LHCN-M2 (cell line): ENCODE results near the gene SMAD7. TPM values are rescaled to one million over a fixed set of nuclear protein-coding genes. Genes with fewer than 3 reads are reported as not detected.

ENCODE experiments used
- DNase-seq: peaks from one replicate; pipeline ENCODE4 v3.0.0-alpha.2; 2012; ENCODE audit warnings: low read depth
- total RNA-seq: library from RNA; depleted of rRNA; stranded (reverse); fragments of >200 nt; gene quantifications from 2 replicates; pipeline ENCODE4 v1.2.3, GENCODE V29; 2014

Gene SMAD7
- total RNA-seq, 1 experiment from 2014 or later = 7.6 TPM

DNA sequence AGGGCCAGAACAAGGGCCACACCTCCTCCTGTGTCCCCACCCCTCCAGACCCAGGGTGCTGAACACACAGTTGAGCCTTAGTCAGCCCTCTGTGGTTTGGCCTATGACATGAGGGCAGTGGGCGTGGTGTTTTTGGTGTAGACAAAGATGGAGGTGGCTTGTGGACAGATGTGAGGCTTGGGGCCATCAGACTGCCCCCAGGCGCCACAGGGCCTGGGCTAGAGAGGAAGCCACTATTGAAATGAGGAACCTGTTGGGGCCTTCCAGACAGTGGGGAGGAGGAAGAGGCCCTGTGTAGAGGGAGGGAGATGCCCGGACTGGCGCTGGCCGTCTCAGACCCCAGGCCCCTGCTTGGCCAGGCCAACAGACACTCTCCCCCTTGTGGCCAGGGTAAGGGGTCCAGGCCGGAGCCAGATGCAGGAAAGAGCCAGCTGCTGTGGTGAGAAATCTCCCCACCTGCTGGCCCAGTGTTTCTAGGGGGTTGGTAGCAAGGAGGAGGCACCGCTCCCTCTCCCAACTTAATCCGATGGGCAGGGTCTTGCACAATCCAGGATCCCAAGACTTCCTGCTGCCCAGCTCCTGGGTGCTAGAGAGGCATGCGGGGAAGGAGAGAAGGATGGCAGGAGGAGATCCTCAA, 53.8 kb downstream of the SMAD7 start:
- peak; percentile 81 for DNase-seq

DNA sequence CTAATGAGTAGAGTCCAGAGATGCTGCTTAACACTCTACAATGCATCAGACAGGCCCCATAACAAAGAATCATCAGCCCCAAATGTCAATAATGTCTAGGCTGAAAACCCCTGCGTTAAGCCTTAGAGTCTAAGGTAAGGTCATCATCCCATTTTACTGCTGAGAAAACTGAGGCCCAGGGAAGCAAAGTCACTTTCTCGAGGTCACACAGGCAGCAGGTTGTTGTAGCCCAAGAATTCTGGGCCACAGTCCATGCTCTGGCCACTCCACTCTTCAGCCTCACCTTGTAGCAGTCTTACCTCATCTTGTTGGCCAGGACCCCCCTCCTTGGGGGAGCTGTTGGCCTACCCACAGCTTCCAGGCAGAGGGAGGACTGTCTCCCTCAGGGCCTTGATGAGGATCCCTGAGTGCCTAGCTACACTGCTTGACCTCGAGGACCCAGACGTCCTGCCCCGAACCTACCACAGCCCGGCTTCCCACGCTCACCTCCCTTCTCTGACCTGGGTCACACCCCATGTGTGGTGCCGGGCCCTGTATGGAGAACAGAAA, 54.4 kb downstream of the SMAD7 start:
- no peak for DNase-seq

- DNase-seq = no peak
These were observed 55.9 kb downstream of the SMAD7 start for GRCh38 chr18:48894799-48895346.

GRCh38 chr18:48893608-48894600, 56.9 kb downstream of the SMAD7 start:
- no peak for DNase-seq

DNA sequence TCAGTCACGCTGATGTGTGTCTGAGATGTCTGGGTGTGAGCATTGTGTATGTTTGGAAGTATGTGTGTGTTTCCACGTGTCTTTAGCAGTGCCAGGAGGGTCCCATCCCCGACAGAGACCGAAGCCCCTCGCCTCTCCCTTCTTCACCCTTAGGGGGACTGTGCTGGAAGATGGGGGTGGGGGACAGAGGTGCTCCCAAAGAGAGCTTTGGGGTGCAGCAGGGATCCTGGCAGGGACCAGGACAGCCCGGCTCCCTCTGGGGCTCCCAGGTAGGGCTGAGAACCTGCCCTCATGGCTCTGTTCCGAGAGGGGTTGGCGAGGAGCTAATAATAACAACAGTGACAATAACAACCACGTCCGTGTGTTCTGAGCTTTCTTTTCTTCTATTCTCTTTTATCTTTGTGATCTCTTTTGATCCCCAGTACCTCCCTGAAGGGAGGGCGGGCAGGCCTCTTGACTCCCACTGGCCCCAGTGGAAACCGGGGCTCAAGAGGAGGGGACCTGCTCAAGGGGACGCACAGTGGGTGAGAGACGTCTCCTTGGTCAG, 57.6 kb downstream of the SMAD7 start:
- DNase-seq = no peak

- DNase-seq = no peak
These were observed 58.5 kb downstream of the SMAD7 start for GRCh38 chr18:48892146-48892855.

GRCh38 chr18:48891721-48892120, 59.0 kb downstream of the SMAD7 start:
- no peak for DNase-seq

DNA sequence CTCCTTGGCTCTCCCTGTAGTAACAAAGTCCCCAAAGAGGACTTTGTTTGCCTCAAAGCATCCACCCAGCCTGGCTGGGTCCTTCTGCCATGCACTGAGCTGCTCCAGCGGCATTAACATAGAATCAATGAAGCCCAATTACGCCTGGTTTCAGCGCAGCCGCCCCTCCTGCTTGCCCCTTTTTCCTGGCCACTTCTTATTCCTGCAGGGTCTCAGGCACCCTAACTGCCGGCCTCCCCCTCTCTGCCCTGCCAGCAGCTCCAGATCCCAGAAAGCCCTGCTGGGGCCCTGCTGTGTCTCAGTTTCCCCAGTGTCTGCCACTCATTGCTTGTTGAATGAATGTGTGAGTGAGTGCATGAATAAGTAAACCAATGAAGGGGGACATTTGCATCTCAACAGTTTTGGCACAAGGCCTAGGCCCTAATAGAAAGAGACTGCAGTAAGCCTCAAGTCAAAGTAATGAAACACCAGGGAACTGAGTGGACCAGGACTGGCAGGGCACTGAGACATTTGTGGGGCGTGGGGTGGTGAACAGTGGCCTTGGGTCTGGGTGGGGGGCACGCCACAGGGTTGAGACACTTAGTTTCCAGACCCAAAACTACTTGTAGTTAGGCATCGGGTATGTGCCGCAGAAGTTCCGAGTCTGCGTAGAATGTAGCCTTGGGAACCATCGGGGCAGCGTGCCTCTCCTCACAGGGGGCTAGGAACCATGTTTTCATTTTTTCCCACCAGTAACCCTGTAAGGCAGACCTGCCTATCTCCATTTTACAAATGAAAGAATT, 60.6 kb downstream of the SMAD7 start:
- no peak for DNase-seq

DNA sequence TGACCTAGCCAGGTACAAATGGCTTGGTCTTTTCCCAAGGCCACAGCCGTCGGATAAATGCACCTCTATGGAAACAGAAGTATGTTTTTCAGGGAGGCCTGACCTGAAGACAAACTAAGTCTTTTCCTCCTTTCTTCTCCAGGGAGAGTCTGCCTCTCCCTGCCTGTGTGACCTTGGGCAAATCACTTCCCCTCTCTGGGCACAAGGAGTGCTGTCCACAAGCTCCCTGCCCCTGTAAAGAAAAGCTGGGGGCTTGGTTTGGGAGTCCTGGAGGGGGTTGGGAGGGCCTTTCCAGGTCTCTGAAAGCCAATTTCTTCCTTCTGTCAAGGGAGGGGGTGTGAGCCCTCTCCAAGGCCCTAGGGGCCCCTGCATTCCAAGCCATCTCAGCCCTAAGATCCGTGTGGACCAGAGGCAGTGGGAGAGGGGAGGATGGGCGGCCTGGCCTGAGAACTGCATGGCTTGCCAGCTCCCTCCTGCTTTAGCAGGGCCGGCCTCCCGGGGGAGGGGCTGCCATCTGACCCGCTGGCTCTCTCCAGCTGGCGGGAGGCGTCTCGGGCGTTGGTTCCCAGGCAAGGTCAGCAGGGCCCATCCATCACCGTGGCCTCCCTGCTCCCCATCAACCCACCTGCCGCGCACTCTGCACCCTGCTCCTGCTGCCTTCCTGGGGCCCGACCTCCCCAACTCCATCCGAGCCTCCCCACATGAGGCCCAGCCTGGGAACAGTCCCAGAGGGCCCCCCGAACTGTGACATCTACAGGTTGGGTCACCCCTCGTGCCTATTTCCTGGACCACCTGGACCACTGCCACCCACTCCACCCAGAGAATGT, 61.4 kb downstream of the SMAD7 start:
- no peak for DNase-seq

DNA sequence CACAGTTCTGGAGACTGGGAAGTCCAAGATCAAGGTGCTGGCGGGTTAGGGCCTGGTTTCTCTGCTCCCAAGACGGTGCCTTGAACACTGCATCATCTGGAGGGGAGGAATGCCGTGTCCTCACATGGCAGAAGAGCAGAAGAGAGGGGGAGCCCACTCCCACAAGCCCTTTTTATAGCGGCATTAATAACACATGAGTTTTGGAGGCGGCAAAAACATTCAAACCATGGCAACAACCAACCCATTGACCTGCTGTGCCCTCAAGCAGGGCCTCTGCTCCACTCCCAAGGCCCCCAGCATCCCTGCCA, 62.0 kb downstream of the SMAD7 start:
- DNase-seq = no peak

GRCh38 chr18:48887905-48888772, 62.6 kb downstream of the SMAD7 start:
- no peak for DNase-seq

DNA sequence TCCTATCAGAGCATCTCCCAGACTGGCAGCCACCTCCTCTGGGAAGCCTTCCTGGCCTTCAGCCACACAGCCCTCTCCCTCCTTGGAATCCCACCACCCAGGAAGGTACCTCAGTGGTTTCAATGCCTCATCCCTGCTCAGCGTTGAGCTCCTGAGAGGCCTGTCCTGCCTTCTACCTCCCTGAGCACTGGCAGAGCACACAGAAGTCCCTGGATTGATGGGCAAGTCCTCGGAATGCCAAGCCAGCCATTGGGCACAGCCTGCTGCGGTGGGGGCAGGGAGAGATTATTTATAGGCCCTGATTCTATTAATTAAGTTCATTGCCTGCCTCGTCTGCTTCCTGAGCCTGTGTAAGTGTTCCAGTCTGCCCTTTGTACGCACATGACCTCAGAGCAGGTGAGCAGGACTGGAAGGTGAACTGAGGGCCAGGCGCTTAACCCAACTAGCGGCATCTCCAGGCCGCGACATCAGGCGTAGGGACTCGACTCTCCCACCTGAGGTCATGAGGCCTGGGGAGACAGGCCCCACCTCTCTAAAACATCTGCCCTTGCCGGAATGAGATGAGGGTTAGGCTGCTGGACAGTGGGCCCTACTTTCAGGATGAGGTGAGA, 63.4 kb downstream of the SMAD7 start:
- DNase-seq = no peak

GRCh38 chr18:48886520-48887293, 64.1 kb downstream of the SMAD7 start:
- no peak for DNase-seq

GRCh38 chr18:48885924-48886400, 64.8 kb downstream of the SMAD7 start:
- DNase-seq = no peak

DNA sequence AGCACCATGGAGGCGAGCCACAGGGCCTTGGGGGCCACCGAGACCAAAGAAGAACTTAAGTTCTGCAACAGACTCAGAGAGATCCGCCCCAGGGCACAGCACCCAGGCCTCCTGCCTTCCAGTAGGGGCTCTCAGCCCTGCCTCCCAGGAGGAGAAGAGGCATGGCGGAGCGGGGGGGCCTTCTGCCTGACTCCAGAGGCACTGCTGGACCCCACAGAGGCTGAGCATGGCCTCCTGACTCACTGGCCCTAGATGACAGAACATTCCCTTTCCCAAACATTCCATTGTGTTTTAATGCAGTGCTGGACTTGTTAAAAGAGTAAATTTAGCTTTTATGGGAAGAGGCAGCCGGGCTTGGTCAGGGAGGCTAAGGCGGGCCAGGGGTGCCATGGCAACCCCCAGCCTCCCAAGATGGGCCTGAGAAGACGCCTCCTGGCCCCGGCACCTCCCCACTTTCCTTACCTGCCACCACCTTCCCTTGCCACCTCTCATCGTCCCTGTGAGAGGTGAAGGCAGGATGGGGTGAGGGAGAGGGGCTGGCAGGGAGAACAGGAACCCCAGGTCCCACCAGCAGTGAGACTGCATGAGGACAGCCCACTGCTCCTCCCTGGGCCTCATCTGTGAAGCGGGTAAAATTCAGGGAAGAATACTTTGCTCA, 65.4 kb downstream of the SMAD7 start:
- DNase-seq = no peak

- no peak for DNase-seq
These were observed 66.0 kb downstream of the SMAD7 start for GRCh38 chr18:48884771-48885170.

DNA sequence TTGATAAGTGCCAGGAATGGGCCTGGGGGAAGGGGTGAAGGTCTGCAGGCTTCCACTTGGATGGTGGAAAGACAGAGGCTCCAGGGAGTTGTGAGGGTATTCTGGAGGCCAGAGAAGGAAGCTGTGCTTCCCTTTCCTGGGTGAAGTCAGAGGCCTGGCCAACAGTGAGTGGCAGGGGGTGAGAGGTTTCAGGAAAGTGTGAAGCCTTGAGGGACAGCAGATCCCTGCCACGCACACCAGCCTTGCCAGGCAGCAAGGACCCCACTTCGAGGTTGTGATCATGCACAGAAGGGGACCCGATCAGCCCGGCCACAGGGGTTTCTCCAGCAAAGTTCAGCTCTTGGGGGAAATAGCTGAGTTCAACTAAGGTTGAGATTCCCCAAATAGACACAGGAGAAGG, 66.5 kb downstream of the SMAD7 start:
- DNase-seq = no peak
